SK-N-MC (cell line): Measurements from ENCODE around the gene ZNF485.

Experiments used
- DNase-seq: peaks from one replicate; pipeline ENCODE4 v3.0.0-alpha.2; 2011; ENCODE audit warnings: low read depth, low spot score
- H3K27ac ChIP-seq: fragments of 200-600 bp; sonication (generic); 2 replicates; pipeline ENCODE4 v1.5.1; 2016; ENCODE audit warnings: mixed run types
- H3K36me3 ChIP-seq: fragments of 200-600 bp; sonication (generic); 2 replicates; pipeline ENCODE4 v1.6.1; 2017; ENCODE audit warnings: antibody characterized with exemption, low read length, mixed read lengths; ENCODE audit not compliant: insufficient read depth
- H3K4me3 ChIP-seq: fragments of 200-600 bp; sonication (generic); 2 replicates; pipeline ENCODE4 v1.5.1; 2016
- H3K9ac ChIP-seq: fragments of 200-600 bp; sonication (generic); 2 replicates; pipeline ENCODE4 v1.8.0; 2017; ENCODE audit warnings: mixed run types, mixed read lengths; ENCODE audit not compliant: insufficient read length
- H3K9me3 ChIP-seq: fragments of 200-600 bp; sonication (generic); 2 replicates; pipeline ENCODE4 v1.6.1; 2017; ENCODE audit warnings: low read depth, mild to moderate bottlenecking, antibody characterized with exemption, low read length, moderate library complexity, mixed read lengths
- EZH2 ChIP-seq: fragments of 200-600 bp; sonication (generic); IDR thresholded peaks from one replicate; pipeline ENCODE4 v1.6.1; 2017; ENCODE audit warnings: antibody characterized with exemption
- FOXP2 ChIP-seq: optimal IDR thresholded peaks from 2 replicates; pipeline ENCODE3; 2011; ENCODE audit warnings: mild to moderate bottlenecking, moderate library complexity; ENCODE audit not compliant: insufficient read depth; ENCODE audit errors: extremely low read length, control extremely low read depth
- POLR2AphosphoS5 ChIP-seq: IDR thresholded peaks from 2 replicates; pipeline ENCODE4 v1.6.1; 2012; ENCODE audit warnings: mild to moderate bottlenecking, low read depth, low read length, borderline replicate concordance

ZNF485 gene

GRCh38 chr10:43648398-43649184 lies 42.4 kb downstream of the ZNF485 start, which contains the start of gene ZNF32:
Gene ZNF32 (minus strand): TSS chr10:43648881. CDS start chr10:43646133, 2,748 bp downstream.
- DNase-seq: no peak
- H3K27ac ChIP-seq: no peak within 1 kb of the TSS

GRCh38 chr10:43649185-43649523 lies 42.9 kb downstream of the ZNF485 start:
- Histone ChIP-seq H3K4me3 (peak overlapping the region; percentile 79), H3K9ac (peak overlapping the region; percentile 66), H3K36me3 (peaks cover 29% of the 10 kb centered on the region), H3K9me3 (peaks cover 2% of the 10 kb centered on the region; the same call in 1 of the 2 replicates), H3K27ac (no peak overlapping the region)
- no peak for TF ChIP-seq EZH2
- no peak for TF ChIP-seq POLR2AphosphoS5
- TF ChIP-seq FOXP2: no peak
- no peak for DNase-seq

More at GRCh38 chr10:43648398-43649184, 42.4 kb downstream of the ZNF485 start, which contains the start of gene ZNF32:
- TF ChIP-seq POLR2AphosphoS5 (no peak), EZH2 (no peak), FOXP2 (no peak)
- Histone ChIP-seq H3K9ac (peak within 1 kb of the TSS; percentile 86), H3K4me3 (peak within 1 kb of the TSS; percentile 79), H3K36me3 (peaks cover 35% of the 10 kb centered on the region), H3K9me3 (peaks cover 2% of the 10 kb centered on the region; the same call in 1 of the 2 replicates)

GRCh38 chr10:43653746-43654145 lies 47.5 kb downstream of the ZNF485 start:
- no peak for DNase-seq
- Histone ChIP-seq H3K9me3 (no peaks in the 10 kb centered on the region), H3K9ac (no peak overlapping the region), H3K36me3 (no peaks in the 10 kb centered on the region), H3K27ac (no peak overlapping the region), H3K4me3 (no peak overlapping the region)
- TF ChIP-seq EZH2: no peak
- TF ChIP-seq FOXP2: no peak
- TF ChIP-seq POLR2AphosphoS5: no peak

- no peak overlapping the region for H3K4me3 ChIP-seq
Measured at GRCh38 chr10:43655311-43655710, 49.1 kb downstream of the ZNF485 start.

GRCh38 chr10:43658227-43658626 lies 52.0 kb downstream of the ZNF485 start:
- Histone ChIP-seq H3K4me3 (no peak overlapping the region), H3K27ac (no peak overlapping the region), H3K9me3 (no peaks in the 10 kb centered on the region), H3K36me3 (no peaks in the 10 kb centered on the region), H3K9ac (no peak overlapping the region)
- no peak for DNase-seq
- TF ChIP-seq POLR2AphosphoS5: no peak
- TF ChIP-seq EZH2: no peak
- no peak for TF ChIP-seq FOXP2

More at GRCh38 chr10:43655311-43655710, 49.1 kb downstream of the ZNF485 start:
- H3K9me3 ChIP-seq: no peaks in the 10 kb centered on the region
- no peak overlapping the region for H3K27ac ChIP-seq
- H3K9ac ChIP-seq: no peak overlapping the region
- no peak for TF ChIP-seq EZH2
- no peak for TF ChIP-seq FOXP2
- no peak for TF ChIP-seq POLR2AphosphoS5
- no peak for DNase-seq
- no peaks in the 10 kb centered on the region for H3K36me3 ChIP-seq

- Histone ChIP-seq H3K9me3 (no peaks in the 10 kb centered on the region), H3K4me3 (no peak overlapping the region), H3K36me3 (no peaks in the 10 kb centered on the region), H3K9ac (no peak overlapping the region), H3K27ac (no peak overlapping the region)
- no peak for TF ChIP-seq FOXP2
- TF ChIP-seq POLR2AphosphoS5: no peak
- TF ChIP-seq EZH2: no peak
- DNase-seq: no peak
Measured at GRCh38 chr10:43665054-43665453, 58.8 kb downstream of the ZNF485 start.

- Histone ChIP-seq H3K9ac (no peak overlapping the region), H3K9me3 (no peaks in the 10 kb centered on the region), H3K36me3 (no peaks in the 10 kb centered on the region), H3K27ac (no peak overlapping the region), H3K4me3 (no peak overlapping the region)
- TF ChIP-seq POLR2AphosphoS5: no peak
- no peak for TF ChIP-seq EZH2
- no peak for TF ChIP-seq FOXP2
- DNase-seq: no peak
Measured at GRCh38 chr10:43666552-43666951, 60.3 kb downstream of the ZNF485 start.

- Histone ChIP-seq H3K27ac (no peak overlapping the region), H3K4me3 (no peak overlapping the region), H3K36me3 (no peaks in the 10 kb centered on the region), H3K9ac (no peak overlapping the region), H3K9me3 (no peaks in the 10 kb centered on the region)
- no peak for TF ChIP-seq FOXP2
- no peak for TF ChIP-seq POLR2AphosphoS5
- TF ChIP-seq EZH2: no peak
- DNase-seq: no peak
Measured at GRCh38 chr10:43667317-43667731, 61.1 kb downstream of the ZNF485 start.
